Left lung (tissue), 10 donors: ENCODE results near the gene HMG20B. TPM values are rescaled to one million over a fixed set of nuclear protein-coding genes. Genes with fewer than 3 reads are reported as not detected.

ENCODE experiments used
- ATAC-seq: fragments of 200-7000 bp; cut with Tn5 transposase; one replicate; pipeline ENCODE4 v1.9.1; 2020; ENCODE audit warnings: moderate library complexity
- DNase-seq, 4 donors: peaks; one replicate each; pipeline ENCODE4 v3.0.0-alpha.2; 2013 to 2020
- H3K27ac ChIP-seq, 2 donors: fragments of 200-600 bp; sonication (generic) in 1 of 2; one replicate each; pipeline versions ENCODE4 v1.5.0 to v1.8.0; 2020 to 2021
- H3K27me3 ChIP-seq, 2 donors: fragments of 200-600 bp; sonication (generic) in 1 of 2; one replicate each; pipeline versions ENCODE4 v1.5.0 to v1.8.0; 2020 to 2021
- H3K36me3 ChIP-seq, 2 donors: fragments of 200-600 bp; sonication (generic) in 1 of 2; one replicate each; pipeline versions ENCODE4 v1.5.0 to v1.8.0; 2020 to 2021
- H3K4me1 ChIP-seq, 2 donors: fragments of 200-600 bp; one replicate each; pipeline ENCODE4 v1.8.0; 2021
- H3K4me3 ChIP-seq, 2 donors: fragments of 200-600 bp; sonication (generic) in 1 of 2; one replicate each; pipeline versions ENCODE4 v1.5.0 to v1.8.0; 2020 to 2021; ENCODE audit warnings: mild to moderate bottlenecking in 1 of 2
- H3K9me3 ChIP-seq, 2 donors: fragments of 200-600 bp; sonication (generic) in 1 of 2; one replicate each; pipeline versions ENCODE4 v1.5.0 to v1.8.0; 2020 to 2021
- intact Hi-C, 2 donors: fragments of 100-400 bp; cut with DNase I; formaldehyde crosslinking; loops; one replicate each; pipeline versions ENCODE4 v1.11.2 to v1.14.2; 2022
- polyA plus RNA-seq, 6 donors: library from polyadenylated mRNA; unstranded; fragments of 120-200 nt; gene quantifications; one replicate each; pipeline ENCODE4 v1.2.1, GENCODE V29; 2013; ENCODE audit not compliant: insufficient read length in 6 of 6
- total RNA-seq, 2 donors: library from RNA; stranded (reverse); fragmentation: NEBNext Ultra II Directional; extraction: Animal tissue kit (Norgen Biotek cat#: 25700); gene quantifications; one replicate each; pipeline ENCODE4 v1.2.1, GENCODE V29; 2021
- TF ChIP-seq, protein P1 (sequence below), 2 donors: fragments of 200-600 bp; sonication (generic) in 1 of 2; IDR thresholded peaks; one replicate each; pipeline versions ENCODE4 v1.5.0 to v1.8.0; 2021; ENCODE audit warnings: antibody characterized with exemption in 2 of 2
- donor health status: DM: no; HTN: yes; CAD: no.
- donor health status: DM: no; HTN: no; CAD: no.

HMG20B gene
- total and polyA plus RNA-seq, 8 donors = 50.9 to 104 (median 87.0) TPM

DNA sequence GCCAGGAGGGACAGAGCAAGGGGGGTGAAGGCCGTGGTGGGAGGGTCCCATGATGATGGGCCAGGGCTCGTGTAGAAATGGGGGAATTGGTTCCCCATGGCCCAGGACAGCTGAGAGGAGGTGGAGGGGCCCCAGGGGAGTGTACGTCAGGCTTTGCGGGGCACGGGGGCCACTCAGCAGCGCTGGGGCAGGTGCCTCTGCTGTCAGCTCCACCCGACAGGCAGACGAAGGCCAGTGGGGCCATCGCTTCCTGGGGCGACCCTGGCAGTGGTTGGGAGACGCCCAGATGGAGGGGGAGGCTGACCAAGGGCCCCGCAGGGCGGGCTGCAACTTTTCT lies 35.7 kb upstream of the HMG20B start:
- Histone ChIP-seq H3K27me3 (no peaks in the 10 kb centered on the region), H3K36me3 (peaks cover 0 to 67% of the 10 kb centered on the region in 2 donors), H3K27ac (no peak overlapping the region), H3K9me3 (no peaks in the 10 kb centered on the region), H3K4me1 (no peaks in the 10 kb centered on the region), H3K4me3 (no peak overlapping the region)
- DNase-seq = no peak
- intact Hi-C loops = no loop called here
- no peak for ATAC-seq
- TF ChIP-seq, protein P1, sequence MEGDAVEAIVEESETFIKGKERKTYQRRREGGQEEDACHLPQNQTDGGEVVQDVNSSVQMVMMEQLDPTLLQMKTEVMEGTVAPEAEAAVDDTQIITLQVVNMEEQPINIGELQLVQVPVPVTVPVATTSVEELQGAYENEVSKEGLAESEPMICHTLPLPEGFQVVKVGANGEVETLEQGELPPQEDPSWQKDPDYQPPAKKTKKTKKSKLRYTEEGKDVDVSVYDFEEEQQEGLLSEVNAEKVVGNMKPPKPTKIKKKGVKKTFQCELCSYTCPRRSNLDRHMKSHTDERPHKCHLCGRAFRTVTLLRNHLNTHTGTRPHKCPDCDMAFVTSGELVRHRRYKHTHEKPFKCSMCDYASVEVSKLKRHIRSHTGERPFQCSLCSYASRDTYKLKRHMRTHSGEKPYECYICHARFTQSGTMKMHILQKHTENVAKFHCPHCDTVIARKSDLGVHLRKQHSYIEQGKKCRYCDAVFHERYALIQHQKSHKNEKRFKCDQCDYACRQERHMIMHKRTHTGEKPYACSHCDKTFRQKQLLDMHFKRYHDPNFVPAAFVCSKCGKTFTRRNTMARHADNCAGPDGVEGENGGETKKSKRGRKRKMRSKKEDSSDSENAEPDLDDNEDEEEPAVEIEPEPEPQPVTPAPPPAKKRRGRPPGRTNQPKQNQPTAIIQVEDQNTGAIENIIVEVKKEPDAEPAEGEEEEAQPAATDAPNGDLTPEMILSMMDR (IDR thresholded peaks at IDR 0.05) = no peak

DNA sequence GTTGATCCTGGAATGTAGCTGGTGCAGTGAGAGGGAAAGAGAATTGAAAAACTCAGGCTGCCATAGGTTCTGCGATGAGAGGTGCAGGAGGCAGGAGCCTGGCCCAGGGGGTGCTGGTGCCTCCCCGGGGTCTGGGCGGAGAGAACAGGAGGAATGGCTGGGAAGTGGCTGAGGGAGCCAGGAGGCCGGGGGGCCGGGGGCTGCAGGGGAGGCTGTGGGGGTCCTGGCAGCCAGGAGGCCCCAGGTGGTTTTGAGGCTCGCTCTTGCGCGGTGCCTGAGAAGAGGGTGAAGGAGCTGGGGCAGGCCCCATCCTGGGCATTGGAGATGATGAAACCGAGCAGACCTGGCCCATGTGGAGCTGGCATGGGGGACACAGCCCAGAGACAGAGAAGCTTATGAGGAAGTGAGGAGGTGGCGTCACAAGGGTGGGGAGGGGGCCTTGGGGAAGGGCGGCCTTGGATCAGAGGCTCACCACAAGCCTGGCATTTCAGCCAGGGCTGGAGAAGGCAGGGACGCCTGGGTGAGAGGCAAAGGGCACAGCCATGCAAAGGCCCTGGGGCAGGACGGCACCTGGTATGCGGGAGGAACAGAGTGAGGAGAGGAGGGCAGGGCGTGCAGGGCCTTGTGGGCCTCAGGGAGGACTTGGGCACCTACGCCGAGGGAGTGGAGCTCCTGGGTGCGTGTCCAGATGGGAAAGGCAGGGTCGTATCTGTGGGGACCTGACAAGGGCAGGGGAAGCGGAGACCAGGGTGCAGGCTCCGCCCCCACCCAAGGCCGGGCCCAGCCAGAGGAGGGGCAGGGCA lies 35.1 kb upstream of the HMG20B start:
- TF ChIP-seq, protein P1 (IDR thresholded peaks at IDR 0.05) = no peak
- Histone ChIP-seq H3K4me3 (no peak overlapping the region), H3K4me1 (no peaks in the 10 kb centered on the region), H3K36me3 (peaks cover 0 to 67% of the 10 kb centered on the region in 2 donors), H3K27ac (peak overlapping the region in 1 of 2 donors; percentile 18), H3K27me3 (no peaks in the 10 kb centered on the region), H3K9me3 (no peaks in the 10 kb centered on the region)
- DNase-seq (no peak), ATAC-seq (peak; percentile 3)
- intact Hi-C loops = no loop called here

DNA sequence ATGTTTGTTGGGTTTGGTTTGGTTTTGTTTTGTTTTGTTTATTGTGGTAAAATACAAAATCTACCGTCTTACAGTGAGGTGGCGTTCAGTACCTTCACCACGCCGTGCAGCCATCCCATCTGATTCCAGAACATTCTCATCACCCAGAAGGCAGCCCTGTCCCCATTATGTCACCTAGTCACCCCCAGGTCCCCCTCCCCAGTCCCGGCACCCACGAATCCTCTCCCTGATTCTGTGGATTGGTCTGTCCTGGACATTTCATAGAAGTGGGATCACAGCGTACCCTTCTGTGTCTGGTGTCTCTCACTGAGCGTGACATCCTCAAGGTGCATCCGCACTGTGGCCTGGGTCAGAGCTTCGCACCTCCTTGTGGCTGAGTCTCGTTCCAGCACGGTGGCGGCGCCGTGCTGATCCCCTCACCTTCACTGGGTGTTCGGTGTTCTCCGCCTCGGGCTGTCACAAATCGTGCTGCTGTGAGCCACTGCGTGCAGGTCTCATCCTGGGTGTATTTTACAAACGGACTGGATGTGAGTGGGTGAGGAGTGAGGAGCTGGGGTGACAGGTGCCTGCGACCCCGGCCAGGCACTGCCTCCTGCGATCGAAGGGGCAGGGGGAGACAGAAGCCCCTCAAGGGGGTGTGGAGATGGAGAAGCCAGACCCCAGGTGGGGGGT lies 34.4 kb upstream of the HMG20B start:
- intact Hi-C loops = no loop called here
- no peaks in the 10 kb centered on the region for H3K4me1 ChIP-seq
- H3K9me3 ChIP-seq = no peaks in the 10 kb centered on the region
- DNase-seq (no peak), ATAC-seq (no peak)
- peaks cover 0 to 67% of the 10 kb centered on the region in 2 donors for H3K36me3 ChIP-seq
- no peak overlapping the region for H3K27ac ChIP-seq
- H3K4me3 ChIP-seq = no peak overlapping the region
- TF ChIP-seq, protein P1 (IDR thresholded peaks at IDR 0.05) = no peak
- no peaks in the 10 kb centered on the region for H3K27me3 ChIP-seq

DNA sequence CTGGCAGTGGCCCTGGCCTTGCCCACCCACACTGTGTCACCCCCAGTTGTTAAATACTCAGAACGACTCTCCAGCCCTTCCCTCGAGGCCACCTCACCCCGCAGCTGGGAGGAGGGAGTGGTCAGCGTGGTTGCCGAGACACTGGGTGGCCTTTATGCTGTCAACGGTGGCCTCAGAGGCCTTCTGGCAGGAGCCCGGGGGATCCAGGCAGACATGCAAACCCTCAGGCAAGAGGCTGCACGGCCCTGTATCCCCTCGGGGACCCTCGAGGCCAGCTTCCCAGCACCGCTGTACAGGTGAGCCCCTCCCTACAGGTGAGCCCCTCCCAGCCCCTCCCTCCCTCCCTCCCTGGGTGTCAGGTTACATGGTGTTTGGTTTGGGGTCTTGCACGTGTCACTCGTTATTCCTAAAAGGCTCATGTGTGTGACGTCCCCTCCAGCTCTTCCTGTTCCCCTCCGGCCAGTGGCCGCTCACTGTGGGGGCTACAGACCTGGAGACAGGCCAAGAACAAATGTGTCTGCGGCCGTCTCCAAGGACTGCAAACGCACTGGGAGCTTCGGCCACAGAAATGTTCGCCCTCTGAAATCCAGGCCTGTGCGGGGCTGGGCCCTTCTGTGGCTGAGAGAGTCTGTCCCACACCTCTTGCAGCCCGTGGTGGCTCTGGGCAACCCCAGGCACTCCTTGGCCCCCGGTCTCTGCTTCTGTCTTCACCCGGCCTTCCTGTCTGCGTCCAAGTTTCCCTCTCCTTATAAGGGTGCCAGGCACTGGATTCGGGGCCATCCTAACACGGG lies 33.6 kb upstream of the HMG20B start, which contains the start of gene TEKTIP1:
Gene TEKTIP1, plus strand, starts transcription at position 210 of the 791 bp plus-strand sequence. Its CDS starts 4 bp downstream, at position 214.
- DNase-seq (no peak), ATAC-seq (no peak)
- intact Hi-C loops = no loop called here

More for the DNA sequence above, 33.6 kb upstream of the HMG20B start, which contains the start of gene TEKTIP1:
- H3K4me1 ChIP-seq = no peaks in the 10 kb centered on the region
- H3K27ac ChIP-seq = peak within 1 kb of the TSS in 1 of 2 donors; percentile 18
- TF ChIP-seq, protein P1 (IDR thresholded peaks at IDR 0.05) = no peak
- H3K36me3 ChIP-seq = peaks cover 0 to 67% of the 10 kb centered on the region in 2 donors
- no peaks in the 10 kb centered on the region for H3K9me3 ChIP-seq
- no peak within 1 kb of the TSS for H3K4me3 ChIP-seq
- H3K27me3 ChIP-seq = no peaks in the 10 kb centered on the region
